Ovary (tissue), 9 donors: ENCODE data around the gene ODAM. TPM values are rescaled to one million over a fixed set of nuclear protein-coding genes. Genes with fewer than 3 reads are reported as not detected.

Experiments
- DNase-seq, 5 donors: peaks; one replicate each; pipeline ENCODE4 v3.0.0-alpha.2; 2019 to 2020
- H3K27ac ChIP-seq, 2 donors: fragments of 200-600 bp; one replicate each; pipeline versions ENCODE4 v1.5.1 to v1.8.0; 2019 to 2022
- H3K27me3 ChIP-seq: fragments of 200-600 bp; one replicate; pipeline ENCODE4 v1.8.0; 2022
- H3K36me3 ChIP-seq: fragments of 200-600 bp; sonication (generic); one replicate; pipeline ENCODE4 v1.5.1; 2019
- H3K4me1 ChIP-seq: one replicate; pipeline ENCODE4 v1.8.1; 2013; ENCODE audit warnings: mild to moderate bottlenecking, moderate library complexity; ENCODE audit not compliant: insufficient read depth
- H3K4me3 ChIP-seq: fragments of 200-600 bp; sonication (generic); one replicate; pipeline ENCODE4 v1.5.1; 2017
- H3K9me3 ChIP-seq, 2 donors: fragments of 200-600 bp in 1 of 2; sonication (generic) in 1 of 2; one replicate each; pipeline versions ENCODE4 v1.5.1 to v1.8.1; 2013 to 2019; ENCODE audit warnings: mild to moderate bottlenecking in 1 of 2, moderate library complexity in 1 of 2
- EP300 ChIP-seq: sonication (generic); formaldehyde crosslinking; IDR thresholded peaks from one replicate; pipeline ENCODE4 v1.6.1; 2017; ENCODE audit warnings: antibody characterized with exemption
- POLR2A ChIP-seq: fragments of 450-650 bp; IDR thresholded peaks from one replicate; pipeline ENCODE4 v1.6.1; 2017; ENCODE audit warnings: antibody characterized with exemption, mild to moderate bottlenecking, moderate library complexity
- WGBS, 3 donors: extraction: QIAGEN DNeasy Blood & Tissue Kit in 1 of 3; methylation state at CpG; one replicate each; pipeline versions ENCODE4 v1.1.5 to v1.1.7; 2013 to 2017; 5-methylcytosine and 5-hydroxymethylcytosine counted together
- intact Hi-C, 4 donors: fragments of 100-400 bp; cut with DNase I; formaldehyde crosslinking; loops; one replicate each; pipeline versions ENCODE4 v1.11.0 to v1.15.1; 2022 to 2023
- polyA plus RNA-seq, 2 donors: library from polyadenylated mRNA; stranded (reverse); fragments of 200-250 nt in 1 of 2; fragments of 350-450 nt in 1 of 2; fragmentation: Illumina TruSeq in 1 of 2; extraction: RNeasy Lipid Tissue Mini Kit (QIAGEN cat#74804) in 1 of 2; gene quantifications; one replicate each; pipeline ENCODE4 v1.2.3, GENCODE V29; 2013 to 2014
- total RNA-seq, 7 donors: library from RNA; depleted of rRNA in 2 of 7; stranded (reverse); fragments of >200 nt in 2 of 7; fragmentation: NEBNext Ultra II Directional in 3 of 7; extraction: Animal tissue kit (Norgen Biotek cat#: 25700) in 3 of 7; gene quantifications; one replicate each; pipeline versions ENCODE4 v1.1.0 to v1.2.4, GENCODE V29; 2016 to 2023
- TF ChIP-seq, protein P1 (sequence below), 3 donors: fragments of 450-650 bp in 2 of 3; fragments of 200-600 bp in 1 of 3; IDR thresholded peaks; one replicate each; pipeline versions ENCODE4 v1.5.1 to v1.8.0; 2016 to 2022; ENCODE audit warnings: antibody characterized with exemption in 3 of 3, mild to moderate bottlenecking in 1 of 3
- donor health status: DM: no; HTN: no; CAD: no; lungs with moderate emphysema.
- donor health status: DM: no; HTN: no; CAD: no.
- donor health status: Bipolar disorder and iron deficiency.
- donor health status: DM: yes; HTN: yes; CAD: no.
- donor health status: DM: no; HTN: no; CAD: no.
- donor health status: DM: yes; HTN: yes; CAD: no.

ODAM gene
- total and polyA plus RNA-seq, 9 donors = 1.8 TPM; not detected in 8

- TF ChIP-seq POLR2A (no peak), EP300 (no peak)
- TF ChIP-seq, protein P1, sequence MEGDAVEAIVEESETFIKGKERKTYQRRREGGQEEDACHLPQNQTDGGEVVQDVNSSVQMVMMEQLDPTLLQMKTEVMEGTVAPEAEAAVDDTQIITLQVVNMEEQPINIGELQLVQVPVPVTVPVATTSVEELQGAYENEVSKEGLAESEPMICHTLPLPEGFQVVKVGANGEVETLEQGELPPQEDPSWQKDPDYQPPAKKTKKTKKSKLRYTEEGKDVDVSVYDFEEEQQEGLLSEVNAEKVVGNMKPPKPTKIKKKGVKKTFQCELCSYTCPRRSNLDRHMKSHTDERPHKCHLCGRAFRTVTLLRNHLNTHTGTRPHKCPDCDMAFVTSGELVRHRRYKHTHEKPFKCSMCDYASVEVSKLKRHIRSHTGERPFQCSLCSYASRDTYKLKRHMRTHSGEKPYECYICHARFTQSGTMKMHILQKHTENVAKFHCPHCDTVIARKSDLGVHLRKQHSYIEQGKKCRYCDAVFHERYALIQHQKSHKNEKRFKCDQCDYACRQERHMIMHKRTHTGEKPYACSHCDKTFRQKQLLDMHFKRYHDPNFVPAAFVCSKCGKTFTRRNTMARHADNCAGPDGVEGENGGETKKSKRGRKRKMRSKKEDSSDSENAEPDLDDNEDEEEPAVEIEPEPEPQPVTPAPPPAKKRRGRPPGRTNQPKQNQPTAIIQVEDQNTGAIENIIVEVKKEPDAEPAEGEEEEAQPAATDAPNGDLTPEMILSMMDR (IDR thresholded peaks at IDR 0.05) = no peak
- intact Hi-C loops = no loop called here
- Histone ChIP-seq H3K36me3 (no peaks in the 10 kb centered on the region), H3K4me3 (no peak overlapping the region), H3K9me3 (no peaks in the 10 kb centered on the region), H3K4me1 (no peaks in the 10 kb centered on the region), H3K27ac (no peak overlapping the region), H3K27me3 (no peaks in the 10 kb centered on the region)
- DNase-seq = no peak
- WGBS, 3 donors = 8 to 9% (median 9%) methylated on average over 2 of the region's 2 CpGs
Observed at GRCh38 chr4:70182517-70183167, 12.9 kb upstream of the ODAM start.

GRCh38 chr4:70183168-70183939 is 12.2 kb upstream of the ODAM start:
- Histone ChIP-seq H3K9me3 (no peaks in the 10 kb centered on the region), H3K36me3 (no peaks in the 10 kb centered on the region), H3K4me3 (no peak overlapping the region), H3K4me1 (no peaks in the 10 kb centered on the region), H3K27ac (no peak overlapping the region), H3K27me3 (no peaks in the 10 kb centered on the region)
- intact Hi-C loops = no loop called here
- WGBS, 3 donors = 64 to 73% (median 68%) methylated on average over 6 of the region's 6 CpGs
- no peak for DNase-seq
- TF ChIP-seq, protein P1 (IDR thresholded peaks at IDR 0.05) = no peak
- TF ChIP-seq EP300 (no peak), POLR2A (no peak)

DNA sequence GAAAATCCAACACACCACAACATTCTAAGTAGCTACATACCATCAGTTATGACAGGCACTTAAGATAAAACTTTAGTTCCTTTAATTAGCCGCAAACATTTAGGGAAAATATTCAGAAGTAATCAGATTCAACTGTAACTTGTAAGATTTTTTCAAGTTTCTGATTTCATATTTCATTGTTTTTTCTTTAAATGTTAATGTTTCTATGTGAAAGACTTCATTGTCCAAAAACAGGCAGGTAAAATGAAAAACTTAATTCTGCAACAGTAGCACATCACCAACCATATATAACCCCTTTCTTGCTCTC is 11.6 kb upstream of the ODAM start:
- WGBS, 3 donors = 68 to 86% (median 71%) methylated on average over 1 of the region's 1 CpG
- no peak overlapping the region for H3K4me3 ChIP-seq
- DNase-seq = no peak
- intact Hi-C loops = no loop called here
- no peak overlapping the region for H3K27ac ChIP-seq
- H3K9me3 ChIP-seq = no peaks in the 10 kb centered on the region
- H3K36me3 ChIP-seq = no peaks in the 10 kb centered on the region
- TF ChIP-seq POLR2A (no peak), EP300 (no peak)
- H3K4me1 ChIP-seq = no peaks in the 10 kb centered on the region
- no peaks in the 10 kb centered on the region for H3K27me3 ChIP-seq

DNA sequence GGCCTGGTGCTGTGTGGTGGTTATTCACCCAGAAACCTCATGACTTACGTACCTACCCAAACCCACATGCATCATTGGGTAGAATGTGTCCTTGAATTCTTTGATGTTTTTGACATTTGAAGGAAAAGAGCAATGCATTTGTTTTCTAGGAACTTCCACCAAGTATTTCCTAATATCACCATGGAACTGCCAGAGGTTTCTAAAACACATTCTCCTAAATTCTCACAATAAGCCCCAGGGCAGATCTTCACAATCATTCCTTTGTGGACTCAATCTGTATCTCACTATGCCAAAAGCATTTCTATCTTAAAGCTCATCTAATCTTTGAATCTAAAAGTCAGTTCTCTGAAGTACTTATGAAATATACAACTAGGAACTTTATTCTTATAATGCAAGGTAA is 8.3 kb upstream of the ODAM start:
- TF ChIP-seq POLR2A = no peak
- TF ChIP-seq, protein P1 (IDR thresholded peaks at IDR 0.05) = no peak
- no peak for TF ChIP-seq EP300
- DNase-seq = no peak
- no peak overlapping the region for H3K27ac ChIP-seq
- no peaks in the 10 kb centered on the region for H3K9me3 ChIP-seq
- H3K4me1 ChIP-seq = no peaks in the 10 kb centered on the region
- H3K4me3 ChIP-seq = no peak overlapping the region
- intact Hi-C loops = no loop called here
- 88 to 93% (median 88%) methylated on average over 1 of the region's 1 CpG for WGBS, 3 donors
- no peaks in the 10 kb centered on the region for H3K27me3 ChIP-seq
- H3K36me3 ChIP-seq = no peaks in the 10 kb centered on the region

- WGBS, 3 donors = 95 to 97% (median 95%) methylated on average over 1 of the region's 1 CpG
- H3K27me3 ChIP-seq = no peaks in the 10 kb centered on the region
- intact Hi-C loops = loop anchor here in 1 of 4 donors (10.0 kb wide), 1 partner anchor 1536 kb away; no protein-coding TSS in a partner anchor
- no peaks in the 10 kb centered on the region for H3K36me3 ChIP-seq
- H3K27ac ChIP-seq = no peak overlapping the region
- TF ChIP-seq POLR2A (no peak), EP300 (no peak)
- TF ChIP-seq, protein P1 (IDR thresholded peaks at IDR 0.05) = no peak
- H3K4me3 ChIP-seq = no peak overlapping the region
- DNase-seq = no peak
- H3K4me1 ChIP-seq = no peaks in the 10 kb centered on the region
- H3K9me3 ChIP-seq = no peaks in the 10 kb centered on the region
Observed at GRCh38 chr4:70190579-70190978, 4.9 kb upstream of the ODAM start.
